ENCODE data around the gene PURA.

- no peak for TF ChIP-seq CTCF (IDR thresholded peaks at IDR 0.05)
- no peak for TF ChIP-seq EZH2 (IDR thresholded peaks at IDR 0.05; ENCODE audit: borderline replicate concordance, insufficient read depth, low read depth, low read length, poor library complexity, severe bottlenecking)
Observed at GRCh38 chr5:140093179-140093578, 20.7 kb upstream of the PURA start.

Data from B cell (primary cell).